K562 (cell line): ENCODE measurements around the gene APOC1. TPM values are rescaled to one million over a fixed set of nuclear protein-coding genes. Genes with fewer than 3 reads are reported as not detected.

Experiments used
- ELF2 ChIP-seq: fragments of 250-450 bp; sonication (Bioruptor Pico); IDR thresholded peaks from 2 replicates; pipeline ENCODE4 v1.5.0; 2021; ENCODE audit warnings: mild to moderate bottlenecking
- ELK3 ChIP-seq: fragments of 450-650 bp; formaldehyde crosslinking; IDR thresholded peaks from 2 replicates; pipeline ENCODE4 v1.4.0; 2020; ENCODE audit warnings: mild to moderate bottlenecking
- GATAD2B ChIP-seq: fragments of 450-650 bp; IDR thresholded peaks from 2 replicates; pipeline ENCODE4 v1.6.1; 2017; ENCODE audit warnings: mild to moderate bottlenecking, borderline replicate concordance
- GMEB1 ChIP-seq: fragments of 250-450 bp; sonication (Bioruptor Pico); IDR thresholded peaks from 2 replicates; pipeline ENCODE4 v1.4.0; 2020; ENCODE audit warnings: mild to moderate bottlenecking
- MYNN ChIP-seq, 2 experiments: sonication (generic); formaldehyde crosslinking in 1 of 2; IDR thresholded peaks; 2 replicates each; pipeline versions ENCODE4 v1.5.0 to v1.6.1; 2016 to 2020; ENCODE audit warnings: antibody characterized with exemption in 1 of 2, missing genetic modification reagents in 1 of 2
- NFYB ChIP-seq: IDR thresholded peaks from 2 replicates; pipeline ENCODE4 v1.6.1; 2011; ENCODE audit warnings: mild to moderate bottlenecking, moderate library complexity; ENCODE audit not compliant: insufficient read length; ENCODE audit errors: extremely low read depth
- PCBP1 ChIP-seq: fragments of 200-400 bp; formaldehyde crosslinking; IDR thresholded peaks from 2 replicates; pipeline ENCODE4 v1.6.1; 2018; ENCODE audit warnings: mild to moderate bottlenecking, low read depth, low read length; ENCODE audit not compliant: poor library complexity, severe bottlenecking
- PPARD ChIP-seq: fragments of 250-450 bp; sonication (Bioruptor Pico); IDR thresholded peaks from 2 replicates; pipeline ENCODE4 v1.8.0; 2022; ENCODE audit warnings: inconsistent platforms, mild to moderate bottlenecking, moderate library complexity
- RBM34 ChIP-seq: fragments of 200-400 bp; formaldehyde crosslinking; IDR thresholded peaks from 2 replicates; pipeline ENCODE4 v1.6.1; 2018; ENCODE audit warnings: low read length, borderline replicate concordance; ENCODE audit not compliant: insufficient read depth
- SMARCA4 ChIP-seq: fragments of 450-650 bp; IDR thresholded peaks from 2 replicates; pipeline ENCODE4 v1.6.1; 2016
- SPI1 ChIP-seq: IDR thresholded peaks from 2 replicates; pipeline ENCODE4 v1.6.1; 2011; ENCODE audit warnings: low read depth, low read length, control low read depth, borderline replicate concordance
- TCF15 ChIP-seq: fragments of 250-450 bp; sonication (Bioruptor Pico); IDR thresholded peaks from 2 replicates; pipeline ENCODE4 v1.8.0; 2022; ENCODE audit warnings: moderate library complexity, mild to moderate bottlenecking, inconsistent platforms
- TEAD1 ChIP-seq, 2 experiments: fragments of 450-650 bp in 1 of 2; sonication (generic) in 1 of 2; formaldehyde crosslinking; IDR thresholded peaks; 2 replicates each; pipeline versions ENCODE4 v1.4.0 to v1.8.0; 2020 to 2022; ENCODE audit warnings: mild to moderate bottlenecking in 2 of 2, missing genetic modification reagents in 1 of 2
- TGIF2 ChIP-seq: sonication (generic); formaldehyde crosslinking; IDR thresholded peaks from 2 replicates; pipeline ENCODE4 v1.8.1; 2022; ENCODE audit warnings: mild to moderate bottlenecking, missing genetic modification reagents, moderate library complexity
- TOE1 ChIP-seq, 2 experiments: fragments of 450-650 bp in 1 of 2; sonication (generic) in 1 of 2; formaldehyde crosslinking in 1 of 2; IDR thresholded peaks; 2 replicates each; pipeline versions ENCODE4 v1.7.1 to v1.8.0; 2016 to 2022; ENCODE audit warnings: borderline replicate concordance in 2 of 2, mild to moderate bottlenecking in 2 of 2, antibody characterized with exemption in 1 of 2, inconsistent platforms in 1 of 2, low read depth in 1 of 2, missing genetic modification reagents in 1 of 2, moderate library complexity in 1 of 2
- ZBTB11 ChIP-seq, 3 experiments: fragments of 200-800 bp in 1 of 3; fragments of 250-450 bp in 1 of 3; fragments of 450-650 bp in 1 of 3; sonication (Bioruptor Pico) in 1 of 3; sonication (Bioruptor generic) in 1 of 3; formaldehyde crosslinking in 1 of 3; IDR thresholded peaks; 2 replicates each; pipeline versions ENCODE4 v1.6.1 to v1.8.0; 2016 to 2022; ENCODE audit warnings: mild to moderate bottlenecking in 2 of 3, missing genetic modification characterization in 2 of 3, missing compliant biosample characterization in 1 of 3, moderate library complexity in 1 of 3
- ZNF324 ChIP-seq: fragments of 250-450 bp; sonication (Bioruptor Pico); IDR thresholded peaks from 2 replicates; pipeline ENCODE4 v1.4.0; 2020; ENCODE audit warnings: mild to moderate bottlenecking
- ZNF655 ChIP-seq: fragments of 250-450 bp; sonication (Bioruptor Pico); IDR thresholded peaks from 2 replicates; pipeline ENCODE4 v1.5.0; 2021
- ZNF75A ChIP-seq: fragments of 450-650 bp; formaldehyde crosslinking; IDR thresholded peaks from 2 replicates; pipeline ENCODE4 v1.4.0; 2020; ENCODE audit warnings: mild to moderate bottlenecking
- polyA plus RNA-seq, 8 experiments: library from polyadenylated mRNA; depleted of rRNA in 4 of 8; stranded (reverse) in 5 of 8; unstranded in 3 of 8; fragments of >200 nt; fragmentation: Nextera tagmentation in 2 of 8; fragmentation: Illumina TruSeq in 1 of 8; extraction: Ambion mirVana in 2 of 8; extraction: Trizol in 1 of 8; gene quantifications; 2 replicates each; pipeline versions ENCODE4 v1.2.1 to v1.2.3, GENCODE V29; 2011 to 2014; ENCODE audit warnings: inconsistent platforms in 1 of 8, missing spikeins in 1 of 8
- total RNA-seq, 7 experiments: library from RNA; depleted of rRNA in 6 of 7; stranded (reverse); fragments of >200 nt in 6 of 7; fragmentation: Illumina TruSeq in 2 of 7; extraction: Trizol in 2 of 7; gene quantifications; 2 replicates each; pipeline versions ENCODE4 v1.2.1 to v1.2.3, GENCODE V29; 2011 to 2021; ENCODE audit warnings: low replicate concordance in 1 of 7

APOC1 gene
- total and polyA plus RNA-seq, 9 of the 15 experiments (the other 6 are each of a cell fraction or from before 2014, with no cell fraction given) = 115 to 408 (median 220) TPM

GRCh38 chr19:44904426-44904994, 9.9 kb upstream of the APOC1 start (continued):
- TF ChIP-seq GMEB1 = 0 out of 2 replicates have a peak, but pooled peaks have one; percentile 26
- 0 out of 4 replicates have a peak, but pooled peaks of 1 of the 2 experiments have one; percentile 46 for TF ChIP-seq TEAD1 (CRISPR knock-in tag; IDR thresholded peaks at IDR 0.05)
- TF ChIP-seq MYNN (IDR thresholded peaks at IDR 0.05) = 0 out of 2 replicates have a peak, but pooled peaks have one; percentile 12
- no peak for TF ChIP-seq MYNN (CRISPR knock-in tag; IDR thresholded peaks at IDR 0.05)
- no peak for TF ChIP-seq ELK3 (CRISPR knock-in tag)
- TF ChIP-seq NFYB = no peak
- no peak for TF ChIP-seq TOE1 (IDR thresholded peaks at IDR 0.05; ENCODE audit: borderline replicate concordance)
- TF ChIP-seq TOE1 (CRISPR knock-in tag; IDR thresholded peaks at IDR 0.05; ENCODE audit: borderline replicate concordance, low read depth) = no peak
- no peak for TF ChIP-seq ZNF324 (CRISPR knock-in tag)
- TF ChIP-seq TGIF2 = no peak
- no peak for TF ChIP-seq ZNF75A (CRISPR knock-in tag)
- TF ChIP-seq PCBP1 = no peak
- TF ChIP-seq SPI1 = no peak
- TF ChIP-seq ZNF655 (CRISPR knock-in tag) = no peak
- 0 out of 2 replicates have a peak, but pooled peaks have one; percentile 11 for TF ChIP-seq PPARD (CRISPR knock-in tag)
- TF ChIP-seq ELF2 (CRISPR knock-in tag) = 0 out of 2 replicates have a peak, but pooled peaks have one; percentile 9
- TF ChIP-seq RBM34 = no peak
- no peak for TF ChIP-seq ZBTB11 (CRISPR knock-in tag; IDR thresholded peaks at IDR 0.05)
- TF ChIP-seq TCF15 = 0 out of 2 replicates have a peak, but pooled peaks have one; percentile 28
- TF ChIP-seq GATAD2B = no peak
- no peak for TF ChIP-seq SMARCA4
